ENCODE results near the gene PAGR1. TPM values are rescaled to one million over a fixed set of nuclear protein-coding genes. Genes with fewer than 3 reads are reported as not detected.

The PAGR1 gene
- total RNA-seq, 1 experiment from 2014 or later, result 60.1 TPM

- TF ChIP-seq E2F5 (CRISPR knock-in tag; IDR thresholded peaks at IDR 0.05) (no peak), TEAD4 (CRISPR knock-in tag; IDR thresholded peaks at IDR 0.05) (no peak), ATF2 (CRISPR knock-in tag; IDR thresholded peaks at IDR 0.05; ENCODE audit: borderline replicate concordance, low read depth) (no peak), CTCF (IDR thresholded peaks at IDR 0.05) (no peak), NR2C2 (CRISPR knock-in tag; IDR thresholded peaks at IDR 0.05) (no peak), ZNF281 (CRISPR knock-in tag; IDR thresholded peaks at IDR 0.05) (no peak), ETV6 (CRISPR knock-in tag; IDR thresholded peaks at IDR 0.05) (peak; percentile 18), E2F1 (CRISPR knock-in tag; IDR thresholded peaks at IDR 0.05) (no peak), SP1 (CRISPR knock-in tag; conservative IDR thresholded peaks at IDR 0.05) (peak; percentile 71; the same call in 1 of the 2 replicates), ZSCAN18 (CRISPR knock-in tag; IDR thresholded peaks at IDR 0.05) (no peak), E2F4 (CRISPR knock-in tag; IDR thresholded peaks at IDR 0.05; ENCODE audit: borderline replicate concordance, low read depth) (no peak), MLX (CRISPR knock-in tag; IDR thresholded peaks at IDR 0.05) (no peak), MXD4 (CRISPR knock-in tag; IDR thresholded peaks at IDR 0.05; ENCODE audit: borderline replicate concordance) (no peak), ZNF317 (CRISPR knock-in tag; IDR thresholded peaks at IDR 0.05; ENCODE audit: borderline replicate concordance, low read depth) (no peak), EMX1 (CRISPR knock-in tag; IDR thresholded peaks at IDR 0.05) (no peak), KAT7 (CRISPR knock-in tag; IDR thresholded peaks at IDR 0.05; ENCODE audit: borderline replicate concordance) (no peak), ZNF232 (CRISPR knock-in tag; IDR thresholded peaks at IDR 0.05) (no peak), CREB1 (CRISPR knock-in tag; IDR thresholded peaks at IDR 0.05) (no peak; the same call in 1 of the 2 replicates), FOXJ3 (CRISPR knock-in tag; IDR thresholded peaks at IDR 0.05; ENCODE audit: borderline replicate concordance) (no peak), PRDM15 (CRISPR knock-in tag; IDR thresholded peaks at IDR 0.05) (0 out of 2 replicates have a peak, but pooled peaks have one; percentile 19), ZNF121 (CRISPR knock-in tag; IDR thresholded peaks at IDR 0.05) (no peak), ZNF219 (CRISPR knock-in tag; IDR thresholded peaks at IDR 0.05; ENCODE audit: borderline replicate concordance) (no peak), MYBL2 (CRISPR knock-in tag; IDR thresholded peaks at IDR 0.05) (peak; percentile 62; the same call in 1 of the 2 replicates)
Measured at GRCh38 chr16:29862884-29863668, 47.1 kb downstream of the PAGR1 start, which contains the start of gene CDIPT (continued).
